GM10248 (cell line): Measurements from ENCODE around the gene GPR39.

Source experiments
- CTCF ChIA-PET: fragments of 300-600 bp; sonication (Branson Sonifier 250); formaldehyde crosslinking; extraction: SDS; loops from one replicate; lab custom pipeline; 2021; ENCODE audit warnings: antibody characterized with exemption; lab: Yijun Ruan, JAX
- POLR2A ChIA-PET: fragments of 350-650 bp; sonication (Branson Sonifier 250); formaldehyde crosslinking; extraction: SDS; loops from one replicate; lab custom pipeline; 2020; ENCODE audit warnings: antibody characterized with exemption; lab: Yijun Ruan, JAX
- DNase-seq: peaks from one replicate; pipeline ENCODE4 v3.0.0; 2012; ENCODE audit errors: extremely low spot score
- TF ChIP-seq, protein P1 (sequence below): IDR thresholded peaks from 2 replicates; pipeline ENCODE4 v1.5.1; 2012; ENCODE audit warnings: mild to moderate bottlenecking, low read depth; ENCODE audit errors: extremely low read depth, missing control alignments, control extremely low read depth

The GPR39 gene

DNA sequence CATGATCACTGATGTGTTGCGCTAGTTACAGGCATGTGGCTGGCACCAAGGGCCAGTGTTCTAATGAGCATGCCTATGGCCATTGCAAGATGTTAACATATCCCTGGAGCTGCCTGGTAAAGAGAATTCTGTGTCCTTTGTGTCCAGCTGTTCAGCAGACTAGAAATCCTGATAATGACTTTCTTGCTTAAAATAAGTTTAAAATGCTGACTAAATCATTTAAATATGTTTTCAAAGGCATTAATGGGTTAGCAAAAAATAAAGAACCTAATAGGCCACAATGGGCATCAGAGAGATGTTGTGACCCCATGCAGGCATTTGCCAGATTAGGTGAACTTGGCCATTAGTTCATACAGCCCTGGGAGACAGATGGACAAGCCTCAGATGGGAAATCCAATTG lies 67.5 kb downstream of the GPR39 start:
- DNase-seq = no peak
- ChIA-PET CTCF (no interaction called here), POLR2A (no interaction called here)
- TF ChIP-seq, protein P1, sequence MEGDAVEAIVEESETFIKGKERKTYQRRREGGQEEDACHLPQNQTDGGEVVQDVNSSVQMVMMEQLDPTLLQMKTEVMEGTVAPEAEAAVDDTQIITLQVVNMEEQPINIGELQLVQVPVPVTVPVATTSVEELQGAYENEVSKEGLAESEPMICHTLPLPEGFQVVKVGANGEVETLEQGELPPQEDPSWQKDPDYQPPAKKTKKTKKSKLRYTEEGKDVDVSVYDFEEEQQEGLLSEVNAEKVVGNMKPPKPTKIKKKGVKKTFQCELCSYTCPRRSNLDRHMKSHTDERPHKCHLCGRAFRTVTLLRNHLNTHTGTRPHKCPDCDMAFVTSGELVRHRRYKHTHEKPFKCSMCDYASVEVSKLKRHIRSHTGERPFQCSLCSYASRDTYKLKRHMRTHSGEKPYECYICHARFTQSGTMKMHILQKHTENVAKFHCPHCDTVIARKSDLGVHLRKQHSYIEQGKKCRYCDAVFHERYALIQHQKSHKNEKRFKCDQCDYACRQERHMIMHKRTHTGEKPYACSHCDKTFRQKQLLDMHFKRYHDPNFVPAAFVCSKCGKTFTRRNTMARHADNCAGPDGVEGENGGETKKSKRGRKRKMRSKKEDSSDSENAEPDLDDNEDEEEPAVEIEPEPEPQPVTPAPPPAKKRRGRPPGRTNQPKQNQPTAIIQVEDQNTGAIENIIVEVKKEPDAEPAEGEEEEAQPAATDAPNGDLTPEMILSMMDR = no peak

DNA sequence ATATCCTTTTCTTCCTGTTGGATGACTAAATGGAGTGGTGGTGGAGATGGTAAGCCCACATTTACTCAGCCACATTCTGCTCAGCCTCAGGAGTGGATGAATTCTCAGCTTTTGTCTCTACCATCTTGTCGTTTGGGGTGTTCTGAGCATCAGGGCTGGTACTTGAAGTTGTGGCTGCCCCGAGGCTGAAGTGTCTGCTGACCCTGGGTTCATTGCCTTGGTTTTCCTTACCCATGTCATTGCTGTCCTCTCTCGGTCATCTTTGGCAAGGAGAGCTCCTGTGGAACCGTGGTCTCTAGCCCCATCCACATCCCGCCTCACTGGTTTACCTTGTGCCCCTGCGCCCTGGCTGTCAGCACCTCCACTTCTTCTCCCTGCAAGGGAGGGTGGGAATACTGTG lies 71.9 kb downstream of the GPR39 start:
- TF ChIP-seq, protein P1 = no peak
- POLR2A ChIA-PET = no interaction called here
- no peak for DNase-seq
- CTCF ChIA-PET = no interaction called here

DNA sequence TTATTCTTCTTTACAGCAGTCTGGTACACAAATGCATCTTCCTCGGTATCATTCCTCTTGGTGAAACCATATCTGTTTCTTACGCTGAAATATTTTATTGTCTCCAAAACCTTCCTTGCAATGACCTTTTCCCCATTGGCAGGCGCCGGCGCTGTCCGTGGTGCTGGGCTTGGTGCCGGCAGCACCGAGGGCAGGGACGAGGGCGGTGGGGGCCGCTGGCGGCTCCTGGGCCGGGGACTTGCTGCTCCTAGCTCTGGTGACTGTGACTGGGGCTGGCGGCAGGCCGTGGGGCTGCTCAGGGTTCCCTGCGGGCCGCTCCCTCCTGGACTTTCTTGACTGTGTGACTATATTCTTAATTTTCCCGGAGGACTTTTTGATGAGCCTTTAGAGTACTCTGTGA lies 72.5 kb downstream of the GPR39 start:
- DNase-seq = no peak
- POLR2A ChIA-PET = no interaction called here
- TF ChIP-seq, protein P1 = no peak
- CTCF ChIA-PET = no interaction called here

DNA sequence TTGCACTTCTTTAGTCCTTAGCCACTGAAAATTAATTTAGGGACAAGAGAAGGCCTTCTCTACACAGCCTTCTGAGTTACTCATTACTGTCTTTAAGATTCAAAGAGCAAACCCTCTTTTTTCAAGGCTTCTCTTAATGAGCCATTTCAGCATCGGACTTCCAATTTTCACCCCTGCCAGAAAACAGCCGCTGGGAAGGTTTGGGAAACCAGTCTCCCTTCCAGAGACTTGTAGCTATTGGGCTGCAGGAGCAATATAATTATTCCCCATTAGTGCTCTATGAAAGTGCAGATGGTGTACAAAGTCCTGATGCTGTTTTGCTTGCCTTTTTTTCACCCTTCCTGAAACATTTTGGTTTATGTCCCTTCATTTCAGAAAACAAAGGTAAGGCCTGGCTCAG lies 79.3 kb downstream of the GPR39 start:
- ChIA-PET POLR2A (no interaction called here), CTCF (no interaction called here)
- TF ChIP-seq, protein P1 = no peak
- no peak for DNase-seq

DNA sequence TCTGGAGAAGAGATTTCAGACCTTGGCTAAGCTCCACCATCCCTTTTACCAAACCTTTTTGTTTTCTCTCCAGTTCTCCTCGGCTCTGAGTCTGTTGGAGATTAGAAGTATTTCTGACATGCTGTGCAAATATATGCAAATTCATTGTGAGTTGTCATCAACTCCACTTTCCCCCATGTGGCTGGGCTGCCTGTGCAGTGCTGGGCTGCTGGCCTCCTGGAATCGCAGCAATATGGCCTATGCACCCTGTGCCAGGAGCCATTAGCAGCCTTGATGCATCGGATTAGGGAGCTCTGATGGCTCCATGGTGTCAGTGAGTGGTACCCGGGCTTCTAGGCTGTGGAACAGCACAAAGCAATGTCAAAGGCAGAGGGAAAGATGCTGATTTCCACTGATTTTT lies 80.0 kb downstream of the GPR39 start:
- DNase-seq = no peak
- ChIA-PET POLR2A (no interaction called here), CTCF (no interaction called here)
- TF ChIP-seq, protein P1 = no peak

DNA sequence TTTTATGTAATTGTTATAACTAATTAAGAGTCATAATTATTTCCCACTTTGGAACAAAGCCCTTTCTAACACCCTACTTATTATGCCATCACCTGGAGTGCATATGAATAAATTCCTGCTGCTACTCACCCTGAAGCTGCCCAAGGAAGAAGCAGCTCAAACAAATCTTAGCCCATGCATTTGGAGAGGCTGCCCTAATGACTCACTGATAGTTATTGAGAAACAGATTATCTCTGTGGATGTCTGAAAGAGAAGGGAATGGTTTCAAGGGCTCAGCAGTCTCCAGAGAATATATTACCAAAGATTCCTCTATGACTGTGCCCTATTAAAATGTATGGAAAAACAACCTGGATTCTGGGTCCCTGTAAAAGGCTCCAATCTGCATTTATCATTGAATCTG lies 81.0 kb downstream of the GPR39 start:
- POLR2A ChIA-PET = no interaction called here
- TF ChIP-seq, protein P1 = no peak
- no peak for DNase-seq
- CTCF ChIA-PET = no interaction called here

DNA sequence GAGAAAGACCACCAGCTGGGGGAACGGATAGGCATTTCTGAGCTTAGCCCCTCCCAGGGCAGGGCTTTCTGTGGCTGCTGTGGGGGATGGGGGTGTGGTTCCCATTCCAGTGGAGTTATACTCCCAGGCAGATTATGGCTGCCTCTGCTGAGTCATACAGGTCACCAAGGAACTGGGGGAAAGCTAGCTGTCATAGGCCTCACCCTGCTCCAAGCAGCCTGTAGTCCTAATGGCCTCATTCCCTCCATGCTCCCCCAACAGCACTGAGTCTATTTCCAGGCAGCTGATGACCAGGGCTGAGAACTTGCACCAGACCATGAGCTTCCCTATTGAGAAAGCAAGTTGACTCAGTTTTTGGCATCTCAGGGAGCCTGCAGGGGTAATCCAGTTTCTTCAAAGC lies 87.1 kb downstream of the GPR39 start:
- DNase-seq = no peak
- ChIA-PET POLR2A (no interaction called here), CTCF (interaction anchor here (1.0 kb wide), 1 partner anchor 9 kb away, joined by 3 read pairs; no protein-coding TSS in a partner anchor)
- TF ChIP-seq, protein P1 = no peak
